Measurements from ENCODE around the gene FAM24B. TPM values are rescaled to one million over a fixed set of nuclear protein-coding genes. Genes with fewer than 3 reads are reported as not detected.
"Not testable (repeated sequence)": the region's sequence is repeated elsewhere in the genome, so short reads cannot be mapped to it uniquely, and the experiment has no call there.

FAM24B gene
- total RNA-seq, 6 donors from 2014 or later = 1.5 to 10.5 (median 3.4) TPM

DNA sequence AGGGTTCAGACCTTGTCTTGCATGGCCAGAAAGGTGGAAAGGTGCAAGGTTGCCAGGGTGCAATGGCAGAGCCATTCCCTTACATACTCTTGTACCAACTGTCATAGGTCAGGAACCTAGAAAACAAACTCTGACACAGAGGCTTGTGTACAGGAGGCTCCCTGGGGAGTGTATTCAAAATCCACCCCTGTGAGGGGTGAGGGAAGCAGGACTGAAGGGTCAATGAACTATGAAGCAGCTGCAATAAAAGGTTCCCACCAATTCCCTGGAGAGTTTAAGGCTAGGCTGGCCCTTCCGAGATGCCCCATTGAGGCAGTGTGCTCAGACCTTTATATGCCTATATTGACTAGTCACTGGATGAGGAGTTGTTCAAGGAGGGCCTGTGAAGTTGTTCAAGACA lies 19.9 kb downstream of the FAM24B start:
- WGBS, 2 donors = 91 to 100% methylated on average over 1 of the region's 1 CpG
- Histone ChIP-seq H3K27me3 (no peaks in the 10 kb centered on the region), H3K27ac (no peak overlapping the region), H3K4me1 (no peaks in the 10 kb centered on the region), H3K9me3 (no peaks in the 10 kb centered on the region), H3K4me3 (no peak overlapping the region), H3K36me3 (no peaks in the 10 kb centered on the region)
- TF ChIP-seq POLR2A (IDR thresholded peaks at IDR 0.05) (no peak), CTCF (IDR thresholded peaks at IDR 0.05) (no peak), POLR2AphosphoS5 (IDR thresholded peaks at IDR 0.05) (no peak), EP300 (IDR thresholded peaks at IDR 0.05) (no peak)
- ATAC-seq (ENCODE audit: low FRiP score in 2 of 2) = no peak
- DNase-seq = no peak

DNA sequence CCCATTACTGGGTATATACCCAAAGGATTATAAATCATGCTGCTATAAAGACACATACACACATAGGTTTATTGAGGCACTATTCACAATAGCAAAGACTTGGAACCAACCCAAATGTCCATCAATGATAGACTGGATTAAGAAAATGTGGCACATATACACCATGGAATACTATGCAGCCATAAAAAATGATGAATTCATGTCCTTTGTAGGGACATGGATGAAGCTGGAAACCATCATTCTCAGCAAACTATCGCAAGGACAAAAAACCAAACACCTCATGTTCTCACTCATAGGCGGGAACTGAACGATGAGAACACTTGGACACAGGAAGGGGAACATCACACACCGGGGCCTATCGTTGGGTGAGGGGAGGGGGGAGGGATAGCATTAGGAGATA lies 21.3 kb downstream of the FAM24B start:
- not testable (repeated sequence) for DNase-seq; ATAC-seq (ENCODE audit: low FRiP score in 2 of 2); H3K36me3 ChIP-seq; H3K4me3 ChIP-seq; H3K27ac ChIP-seq; H3K9me3 ChIP-seq; H3K27me3 ChIP-seq; H3K4me1 ChIP-seq
- WGBS, 2 donors = 94 to 98% methylated on average over 5 of the region's 5 CpGs

DNA sequence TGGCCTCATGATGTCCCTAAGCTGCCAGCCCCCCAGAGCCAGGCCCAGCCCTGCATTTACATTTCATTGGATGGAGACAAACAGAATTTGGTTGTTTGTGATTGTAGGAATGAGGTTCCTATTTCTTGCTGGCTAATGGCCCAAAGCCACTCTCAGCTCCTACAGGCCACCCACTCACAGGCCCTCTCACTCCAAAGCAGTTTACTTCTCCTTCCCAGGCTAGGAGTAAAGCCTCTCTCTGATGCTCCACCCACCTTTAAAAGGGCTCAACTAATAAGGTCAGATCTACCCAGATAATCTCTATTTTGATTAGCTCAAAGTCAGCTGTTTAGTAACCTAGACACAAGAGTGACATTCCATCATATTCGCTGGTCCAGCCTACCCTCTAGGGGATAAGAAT lies 22.5 kb downstream of the FAM24B start:
- ATAC-seq (ENCODE audit: low FRiP score in 2 of 2) = no peak
- WGBS, 2 donors = 95 to 100% methylated on average over 1 of the region's 1 CpG
- no peaks in the 10 kb centered on the region for H3K27me3 ChIP-seq

GRCh38 chr10:122855745-122856144 lies 23.6 kb downstream of the FAM24B start:
- Histone ChIP-seq H3K4me3 (no peak overlapping the region), H3K36me3 (peaks cover 0 to 6% (median 0%) of the 10 kb centered on the region in 4 donors), H3K9me3 (no peaks in the 10 kb centered on the region), H3K27me3 (no peaks in the 10 kb centered on the region), H3K4me1 (no peaks in the 10 kb centered on the region), H3K27ac (no peak overlapping the region)
- WGBS, 2 donors = 87 to 92% methylated on average over 3 of the region's 3 CpGs
- DNase-seq (no peak), ATAC-seq (ENCODE audit: low FRiP score in 2 of 2) (no peak)
- TF ChIP-seq CTCF (IDR thresholded peaks at IDR 0.05) = no peak
- no peak for TF ChIP-seq POLR2AphosphoS5 (IDR thresholded peaks at IDR 0.05)
- no peak for TF ChIP-seq POLR2A (IDR thresholded peaks at IDR 0.05)
- TF ChIP-seq EP300 (IDR thresholded peaks at IDR 0.05) = no peak

More for the DNA sequence above, 22.5 kb downstream of the FAM24B start:
- Histone ChIP-seq H3K4me3 (no peak overlapping the region), H3K27ac (no peak overlapping the region), H3K36me3 (peaks cover 0 to 6% (median 0%) of the 10 kb centered on the region in 4 donors), H3K9me3 (no peaks in the 10 kb centered on the region), H3K4me1 (no peaks in the 10 kb centered on the region)
- no peak for TF ChIP-seq POLR2AphosphoS5 (IDR thresholded peaks at IDR 0.05)
- no peak for TF ChIP-seq CTCF (IDR thresholded peaks at IDR 0.05)
- no peak for TF ChIP-seq POLR2A (IDR thresholded peaks at IDR 0.05)
- no peak for TF ChIP-seq EP300 (IDR thresholded peaks at IDR 0.05)
- DNase-seq = no peak

- peaks cover 0 to 12% (median 3%) of the 10 kb centered on the region in 4 donors for H3K36me3 ChIP-seq
- 88 to 90% methylated on average over 5 of the region's 5 CpGs for WGBS, 2 donors
- H3K4me1 ChIP-seq = no peaks in the 10 kb centered on the region
- no peak for DNase-seq
- no peak overlapping the region for H3K27ac ChIP-seq
- no peak for ATAC-seq (ENCODE audit: low FRiP score in 2 of 2)
- TF ChIP-seq POLR2A (IDR thresholded peaks at IDR 0.05) = no peak
- TF ChIP-seq POLR2AphosphoS5 (IDR thresholded peaks at IDR 0.05) = no peak
- TF ChIP-seq EP300 (IDR thresholded peaks at IDR 0.05) = no peak
- no peak for TF ChIP-seq CTCF (IDR thresholded peaks at IDR 0.05)
- no peaks in the 10 kb centered on the region for H3K9me3 ChIP-seq
- H3K27me3 ChIP-seq = no peaks in the 10 kb centered on the region
- H3K4me3 ChIP-seq = no peak overlapping the region
Measured at GRCh38 chr10:122854648-122855047, 24.7 kb downstream of the FAM24B start.

Measured in upper lobe of left lung (tissue), 6 donors.